Epidermal melanocyte (primary cell): ENCODE data around the gene MBD5.

Experiments
- DNase-seq: peaks from one replicate; pipeline ENCODE4 v3.0.0; 2011; ENCODE audit warnings: low spot score; ENCODE audit not compliant: insufficient read length

Gene MBD5

GRCh38 chr2:148300544-148300943 is 279.7 kb downstream of the MBD5 start:
- DNase-seq: no peak

GRCh38 chr2:148301362-148301761 is 280.5 kb downstream of the MBD5 start:
- no peak for DNase-seq

- no peak for DNase-seq
Observed at GRCh38 chr2:148302526-148302925, 281.6 kb downstream of the MBD5 start.

GRCh38 chr2:148303161-148303560 is 282.3 kb downstream of the MBD5 start:
- no peak for DNase-seq

GRCh38 chr2:148305476-148305875 is 284.6 kb downstream of the MBD5 start:
- DNase-seq: no peak

GRCh38 chr2:148306027-148306426 is 285.1 kb downstream of the MBD5 start:
- DNase-seq: no peak

- DNase-seq: no peak
Observed at GRCh38 chr2:148317598-148317997, 296.7 kb downstream of the MBD5 start.

GRCh38 chr2:148338541-148338940 is 317.6 kb downstream of the MBD5 start:
- DNase-seq: no peak

GRCh38 chr2:148342086-148342485 is 321.2 kb downstream of the MBD5 start:
- DNase-seq: no peak

GRCh38 chr2:148350199-148350598 is 329.3 kb downstream of the MBD5 start:
- DNase-seq: no peak

- no peak for DNase-seq
Observed at GRCh38 chr2:148351437-148352143, 330.7 kb downstream of the MBD5 start.

GRCh38 chr2:148358375-148358774 is 337.5 kb downstream of the MBD5 start:
- no peak for DNase-seq

GRCh38 chr2:148360662-148361061 is 339.8 kb downstream of the MBD5 start:
- no peak for DNase-seq

- no peak for DNase-seq
Observed at GRCh38 chr2:148362144-148362796, 341.4 kb downstream of the MBD5 start.

- no peak for DNase-seq
Observed at GRCh38 chr2:148375214-148375613, 354.3 kb downstream of the MBD5 start.

- DNase-seq: no peak
Observed at GRCh38 chr2:148391324-148391723, 370.4 kb downstream of the MBD5 start.

GRCh38 chr2:148402786-148403185 is 381.9 kb downstream of the MBD5 start:
- no peak for DNase-seq

GRCh38 chr2:148410899-148411298 is 390.0 kb downstream of the MBD5 start:
- DNase-seq: no peak

GRCh38 chr2:148416248-148416647 is 395.4 kb downstream of the MBD5 start:
- DNase-seq: no peak

- DNase-seq: no peak
Observed at GRCh38 chr2:148430101-148430500, 409.2 kb downstream of the MBD5 start.

GRCh38 chr2:148447877-148448276 is 427.0 kb downstream of the MBD5 start:
- no peak for DNase-seq

GRCh38 chr2:148450531-148450930 is 429.6 kb downstream of the MBD5 start:
- no peak for DNase-seq

GRCh38 chr2:148451046-148451445 is 430.2 kb downstream of the MBD5 start:
- no peak for DNase-seq
